K562 (cell line): Measurements from ENCODE around the gene PLA2G2C. TPM values are rescaled to one million over a fixed set of nuclear protein-coding genes. Genes with fewer than 3 reads are reported as not detected.

Experiments
- CUX1 ChIP-seq: fragments of 200-800 bp; sonication (Bioruptor generic); IDR thresholded peaks from 2 replicates; pipeline ENCODE4 v1.6.1; 2016; ENCODE audit warnings: missing genetic modification characterization, missing compliant biosample characterization
- GTF2E2 ChIP-seq: fragments of 200-800 bp; sonication (Bioruptor generic); IDR thresholded peaks from 2 replicates; pipeline ENCODE4 v1.6.1; 2016; ENCODE audit warnings: missing genetic modification characterization, missing compliant biosample characterization
- HDGF ChIP-seq: fragments of 450-650 bp; IDR thresholded peaks from 2 replicates; pipeline ENCODE4 v1.6.1; 2016
- PML ChIP-seq: IDR thresholded peaks from 2 replicates; pipeline ENCODE4 v1.6.1; 2012; ENCODE audit warnings: low read length, inconsistent platforms
- TCF7L2 ChIP-seq: fragments of 150-350 bp; IDR thresholded peaks from 2 replicates; pipeline ENCODE4 v1.6.1; 2016; ENCODE audit warnings: low read depth, mild to moderate bottlenecking, low read length, moderate library complexity
- TGIF2 ChIP-seq: sonication (generic); formaldehyde crosslinking; IDR thresholded peaks from 2 replicates; pipeline ENCODE4 v1.8.1; 2022; ENCODE audit warnings: mild to moderate bottlenecking, missing genetic modification reagents, moderate library complexity
- ZBTB9 ChIP-seq: fragments of 450-650 bp; formaldehyde crosslinking; IDR thresholded peaks from 2 replicates; pipeline ENCODE4 v1.4.0; 2020; ENCODE audit warnings: mild to moderate bottlenecking, moderate library complexity
- ZNF764 ChIP-seq: fragments of 250-450 bp; sonication (Bioruptor Pico); IDR thresholded peaks from 2 replicates; pipeline ENCODE4 v1.4.0; 2020; ENCODE audit warnings: low read depth, mild to moderate bottlenecking, moderate library complexity
- polyA plus RNA-seq, 8 experiments: library from polyadenylated mRNA; depleted of rRNA in 4 of 8; stranded (reverse) in 5 of 8; unstranded in 3 of 8; fragments of >200 nt; fragmentation: Nextera tagmentation in 2 of 8; fragmentation: Illumina TruSeq in 1 of 8; extraction: Ambion mirVana in 2 of 8; extraction: Trizol in 1 of 8; gene quantifications; 2 replicates each; pipeline versions ENCODE4 v1.2.1 to v1.2.3, GENCODE V29; 2011 to 2014; ENCODE audit warnings: inconsistent platforms in 1 of 8, missing spikeins in 1 of 8
- total RNA-seq, 7 experiments: library from RNA; depleted of rRNA in 6 of 7; stranded (reverse); fragments of >200 nt in 6 of 7; fragmentation: Illumina TruSeq in 2 of 7; extraction: Trizol in 2 of 7; gene quantifications; 2 replicates each; pipeline versions ENCODE4 v1.2.1 to v1.2.3, GENCODE V29; 2011 to 2021; ENCODE audit warnings: low replicate concordance in 1 of 7

The PLA2G2C gene
- total and polyA plus RNA-seq, 9 of the 15 experiments (the other 6 are each of a cell fraction or from before 2014, with no cell fraction given), result 0.14 to 0.49 (median 0.21) TPM

GRCh38 chr1:20184997-20185833 is 1.1 kb downstream of the PLA2G2C start (continued):
- TF ChIP-seq ZNF764 (CRISPR knock-in tag) (peak; percentile 54; the same call in 1 of the 2 replicates), CUX1 (0 out of 2 replicates have a peak, but pooled peaks have one; percentile 66), HDGF (peak; percentile 76), TCF7L2 (peak; percentile 86), TGIF2 (no peak), ZBTB9 (CRISPR knock-in tag) (peak; percentile 20), GTF2E2 (tag) (peak; percentile 19; the same call in 1 of the 2 replicates), PML (peak; percentile 62)
